Breast epithelium (tissue), 3 donors: ENCODE results near the gene SGO2.

Source experiments
- CTCF ChIP-seq, 3 donors: fragments of 450-650 bp; IDR thresholded peaks; one replicate each; pipeline ENCODE4 v1.5.1; 2016 to 2017; ENCODE audit warnings: antibody characterized with exemption in 3 of 3, mild to moderate bottlenecking in 3 of 3, moderate library complexity in 3 of 3
- POLR2A ChIP-seq: fragments of 450-650 bp; IDR thresholded peaks from one replicate; pipeline ENCODE4 v1.6.1; 2016; ENCODE audit warnings: antibody characterized with exemption, mild to moderate bottlenecking, moderate library complexity
- POLR2AphosphoS5 ChIP-seq, 3 donors: sonication (generic); formaldehyde crosslinking; IDR thresholded peaks; one replicate each; pipeline ENCODE4 v1.6.1; 2017; ENCODE audit warnings: antibody characterized with exemption in 3 of 3

- TF ChIP-seq POLR2A (no peak), CTCF (IDR thresholded peaks at IDR 0.05) (peak in 1 of 3 donors; percentile 40), POLR2AphosphoS5 (IDR thresholded peaks at IDR 0.05) (no peak)
Observed at GRCh38 chr2:200578778-200579177, 52.8 kb downstream of the SGO2 start.
